Fibroblast of villous mesenchyme (primary cell): ENCODE results near the gene ALS2CL. TPM values are rescaled to one million over a fixed set of nuclear protein-coding genes. Genes with fewer than 3 reads are reported as not detected.

Source experiments
- DNase-seq: peaks from one replicate; pipeline ENCODE4 v3.0.0-alpha.2; 2010; ENCODE audit warnings: low read depth
- H3K4me3 ChIP-seq: 2 replicates; pipeline ENCODE4 v1.5.1; 2011; ENCODE audit warnings: low read depth, mild to moderate bottlenecking, low read length
- CTCF ChIP-seq: IDR thresholded peaks from 2 replicates; pipeline ENCODE4 v1.5.1; 2012; ENCODE audit warnings: low read depth, mild to moderate bottlenecking, low read length; ENCODE audit not compliant: insufficient read depth
- total RNA-seq: library from RNA; depleted of rRNA; stranded (reverse); fragments of >200 nt; gene quantifications from 2 replicates; pipeline ENCODE4 v1.2.3, GENCODE V29; 2012

ALS2CL gene
- total RNA-seq, 1 donor: 6.0 TPM

GRCh38 chr3:46671541-46672348 lies 21.7 kb downstream of the ALS2CL start:
- no peak for DNase-seq
- no peak for TF ChIP-seq CTCF
- H3K4me3 ChIP-seq: no peak overlapping the region

DNA sequence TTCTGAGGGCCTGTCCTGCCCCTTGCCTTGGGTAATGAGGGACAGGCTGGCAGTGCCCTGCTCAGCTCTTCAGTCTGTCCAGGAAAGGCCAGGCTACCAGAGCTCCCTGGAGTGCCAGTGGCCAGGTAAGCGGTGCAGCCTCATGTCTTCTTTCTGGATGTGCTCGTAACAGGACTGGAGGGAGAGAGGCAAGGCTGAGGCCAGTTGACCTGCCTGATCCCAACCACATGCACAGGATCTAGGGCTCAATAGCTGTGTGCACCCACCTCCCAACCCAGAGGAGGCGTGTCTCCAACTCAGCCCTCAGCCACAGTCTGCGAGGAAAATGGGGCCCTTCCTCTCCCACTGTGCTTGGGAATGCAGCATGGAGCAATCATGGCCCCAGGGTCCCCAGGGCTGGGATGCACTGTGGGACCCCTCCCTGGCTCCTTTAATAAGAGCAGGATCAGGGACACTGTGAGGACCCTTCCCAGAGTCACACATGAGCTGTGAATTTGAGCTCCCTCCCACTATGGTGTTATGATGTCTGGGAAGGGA lies 22.5 kb downstream of the ALS2CL start:
- TF ChIP-seq CTCF: no peak
- no peak for DNase-seq
- no peak overlapping the region for H3K4me3 ChIP-seq

- no peak for TF ChIP-seq CTCF
- DNase-seq: no peak
- H3K4me3 ChIP-seq: no peak overlapping the region
Observed at GRCh38 chr3:46670000-46670890, 23.2 kb downstream of the ALS2CL start.

- H3K4me3 ChIP-seq: no peak overlapping the region
- no peak for DNase-seq
- TF ChIP-seq CTCF: no peak
Observed at GRCh38 chr3:46669191-46669999, 24.1 kb downstream of the ALS2CL start.

GRCh38 chr3:46668591-46668990 lies 24.9 kb downstream of the ALS2CL start:
- TF ChIP-seq CTCF: no peak
- no peak overlapping the region for H3K4me3 ChIP-seq
- no peak for DNase-seq

DNA sequence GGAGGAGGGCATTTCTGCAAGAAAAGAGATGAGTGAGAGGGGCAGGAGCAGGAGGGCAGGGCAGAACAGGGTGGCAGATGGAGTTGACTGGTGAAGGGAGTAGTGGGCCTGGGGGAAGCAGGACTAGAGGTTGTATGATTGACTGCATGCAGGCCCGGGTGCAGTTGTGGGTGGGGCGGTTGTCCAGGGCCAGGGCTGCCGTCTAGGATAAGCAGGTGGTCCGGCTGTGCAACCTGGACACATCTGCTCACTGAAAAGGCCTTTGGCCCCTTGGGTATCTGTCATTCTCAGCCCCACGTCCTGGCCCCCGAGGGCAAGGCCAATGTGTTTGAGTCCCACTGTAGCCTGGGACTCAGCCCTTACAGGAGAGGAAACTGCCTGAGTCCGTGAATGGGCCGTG lies 25.4 kb downstream of the ALS2CL start:
- no peak overlapping the region for H3K4me3 ChIP-seq
- DNase-seq: no peak
- no peak for TF ChIP-seq CTCF
